ENCODE data around the gene RBFOX2. TPM values are rescaled to one million over a fixed set of nuclear protein-coding genes. Genes with fewer than 3 reads are reported as not detected.

RBFOX2 gene
- total RNA-seq, 1 donor from 2014 or later = 3.2 TPM

GRCh38 chr22:35841907-35842518, 186.6 kb downstream of the RBFOX2 start:
- DNase-seq (ENCODE audit: low spot score) = no peak
- H3K27me3 Mint-ChIP-seq (ENCODE audit: low read depth) = peaks cover 24% of the 10 kb centered on the region
- intact Hi-C loops (cut with micrococcal nuclease) = no loop called here
- no peak overlapping the region for H3K4me3 Mint-ChIP-seq (ENCODE audit: low read depth)
- no peaks in the 10 kb centered on the region for H3K9me3 Mint-ChIP-seq
- H3K36me3 Mint-ChIP-seq (ENCODE audit: low read depth) = no peaks in the 10 kb centered on the region
- H3K4me1 Mint-ChIP-seq (ENCODE audit: low read depth) = peaks cover 7% of the 10 kb centered on the region
- no peak overlapping the region for H3K27ac Mint-ChIP-seq

GRCh38 chr22:35840302-35840739, 188.3 kb downstream of the RBFOX2 start:
- Mint-ChIP-seq H3K27me3 (ENCODE audit: low read depth) (peaks cover 20% of the 10 kb centered on the region), H3K27ac (no peak overlapping the region), H3K4me3 (ENCODE audit: low read depth) (no peak overlapping the region), H3K9me3 (no peaks in the 10 kb centered on the region), H3K36me3 (ENCODE audit: low read depth) (no peaks in the 10 kb centered on the region), H3K4me1 (ENCODE audit: low read depth) (peaks cover 16% of the 10 kb centered on the region)
- intact Hi-C loops (cut with micrococcal nuclease) = no loop called here
- no peak for DNase-seq (ENCODE audit: low spot score)

DNA sequence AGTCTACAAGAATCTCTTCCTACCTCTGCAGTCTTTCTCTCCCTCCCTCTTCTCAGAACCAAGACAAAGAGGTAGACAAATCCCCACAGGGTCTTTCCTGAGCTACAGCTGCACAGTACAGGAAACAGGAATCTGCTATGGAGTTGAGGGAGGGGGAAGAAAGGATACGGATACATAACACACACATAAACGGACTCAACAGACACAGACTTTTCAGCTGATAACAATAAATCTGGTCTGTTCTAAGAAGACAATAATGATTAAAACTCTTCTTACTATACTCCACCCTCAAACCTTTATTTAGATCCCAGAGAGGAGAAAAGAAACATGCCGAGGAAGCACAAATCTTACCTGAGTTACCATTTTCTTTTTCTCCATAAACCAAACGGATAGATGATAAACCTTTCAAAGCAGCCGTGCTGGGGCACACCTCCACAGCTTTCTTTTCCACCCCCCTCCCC, 188.8 kb downstream of the RBFOX2 start:
- peaks cover 17% of the 10 kb centered on the region for H3K4me1 Mint-ChIP-seq (ENCODE audit: low read depth)
- H3K27ac Mint-ChIP-seq = no peak overlapping the region
- DNase-seq (ENCODE audit: low spot score) = no peak
- H3K36me3 Mint-ChIP-seq (ENCODE audit: low read depth) = no peaks in the 10 kb centered on the region
- H3K4me3 Mint-ChIP-seq (ENCODE audit: low read depth) = no peak overlapping the region
- no peaks in the 10 kb centered on the region for H3K9me3 Mint-ChIP-seq
- peaks cover 19% of the 10 kb centered on the region for H3K27me3 Mint-ChIP-seq (ENCODE audit: low read depth)
- intact Hi-C loops (cut with micrococcal nuclease) = no loop called here

DNA sequence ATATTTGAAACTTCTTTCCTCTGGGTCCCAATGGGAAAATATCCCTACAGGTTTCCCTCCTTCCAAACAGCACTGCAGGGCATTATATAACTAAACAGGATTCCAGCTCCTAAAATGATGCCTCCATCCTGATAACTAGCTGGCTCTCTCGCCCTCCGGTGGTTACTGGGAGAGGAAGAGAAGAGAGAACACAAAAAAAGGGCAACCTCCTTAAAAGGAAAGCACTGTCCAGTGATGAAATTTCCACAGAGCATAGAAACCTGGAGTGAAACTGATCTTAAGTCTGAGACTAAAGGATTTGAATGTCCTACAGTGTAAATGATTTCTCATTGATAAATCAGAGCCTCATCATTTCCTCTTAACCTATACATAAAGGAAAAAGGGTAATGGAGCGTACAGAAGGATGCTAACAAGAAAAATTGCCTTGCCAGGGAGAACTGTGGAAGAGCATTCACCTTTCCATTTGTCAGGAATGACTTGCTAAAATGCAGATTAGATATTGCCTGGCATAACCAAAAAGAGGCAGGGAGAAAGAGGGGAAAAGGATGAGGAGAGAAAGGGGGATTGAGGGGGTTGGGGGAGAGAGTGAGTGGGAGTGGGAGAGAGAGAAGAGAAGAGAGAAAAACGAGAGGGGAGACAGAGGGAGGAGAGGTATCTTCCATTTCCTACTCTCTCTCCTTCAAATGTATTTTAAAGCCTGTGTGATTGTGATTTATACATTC, 189.6 kb downstream of the RBFOX2 start:
- DNase-seq (ENCODE audit: low spot score) = no peak
- no peaks in the 10 kb centered on the region for H3K9me3 Mint-ChIP-seq
- no peak overlapping the region for H3K27ac Mint-ChIP-seq
- H3K4me1 Mint-ChIP-seq (ENCODE audit: low read depth) = peaks cover 17% of the 10 kb centered on the region
- intact Hi-C loops (cut with micrococcal nuclease) = no loop called here
- H3K27me3 Mint-ChIP-seq (ENCODE audit: low read depth) = peaks cover 23% of the 10 kb centered on the region
- H3K4me3 Mint-ChIP-seq (ENCODE audit: low read depth) = no peak overlapping the region
- H3K36me3 Mint-ChIP-seq (ENCODE audit: low read depth) = no peaks in the 10 kb centered on the region

GRCh38 chr22:35837101-35837727, 191.4 kb downstream of the RBFOX2 start:
- H3K27me3 Mint-ChIP-seq (ENCODE audit: low read depth) = peaks cover 26% of the 10 kb centered on the region
- H3K27ac Mint-ChIP-seq = no peak overlapping the region
- no peak overlapping the region for H3K4me3 Mint-ChIP-seq (ENCODE audit: low read depth)
- peaks cover 17% of the 10 kb centered on the region for H3K4me1 Mint-ChIP-seq (ENCODE audit: low read depth)
- DNase-seq (ENCODE audit: low spot score) = no peak
- H3K36me3 Mint-ChIP-seq (ENCODE audit: low read depth) = no peaks in the 10 kb centered on the region
- intact Hi-C loops (cut with micrococcal nuclease) = no loop called here
- no peaks in the 10 kb centered on the region for H3K9me3 Mint-ChIP-seq

GRCh38 chr22:35835998-35836691, 192.5 kb downstream of the RBFOX2 start:
- no peak for DNase-seq (ENCODE audit: low spot score)
- H3K27ac Mint-ChIP-seq = no peak overlapping the region
- H3K4me1 Mint-ChIP-seq (ENCODE audit: low read depth) = peaks cover 17% of the 10 kb centered on the region
- peaks cover 26% of the 10 kb centered on the region for H3K27me3 Mint-ChIP-seq (ENCODE audit: low read depth)
- intact Hi-C loops (cut with micrococcal nuclease) = no loop called here
- H3K9me3 Mint-ChIP-seq = no peaks in the 10 kb centered on the region
- no peak overlapping the region for H3K4me3 Mint-ChIP-seq (ENCODE audit: low read depth)
- no peaks in the 10 kb centered on the region for H3K36me3 Mint-ChIP-seq (ENCODE audit: low read depth)

GRCh38 chr22:35835267-35835997, 193.2 kb downstream of the RBFOX2 start:
- intact Hi-C loops (cut with micrococcal nuclease) = no loop called here
- no peak for DNase-seq (ENCODE audit: low spot score)
- no peaks in the 10 kb centered on the region for H3K9me3 Mint-ChIP-seq
- peaks cover 26% of the 10 kb centered on the region for H3K27me3 Mint-ChIP-seq (ENCODE audit: low read depth)
- H3K4me3 Mint-ChIP-seq (ENCODE audit: low read depth) = no peak overlapping the region
- H3K27ac Mint-ChIP-seq = no peak overlapping the region
- H3K36me3 Mint-ChIP-seq (ENCODE audit: low read depth) = no peaks in the 10 kb centered on the region
- peaks cover 17% of the 10 kb centered on the region for H3K4me1 Mint-ChIP-seq (ENCODE audit: low read depth)

GRCh38 chr22:35834061-35834460, 194.6 kb downstream of the RBFOX2 start:
- Mint-ChIP-seq H3K27ac (no peak overlapping the region), H3K9me3 (no peaks in the 10 kb centered on the region), H3K36me3 (ENCODE audit: low read depth) (no peaks in the 10 kb centered on the region), H3K27me3 (ENCODE audit: low read depth) (peaks cover 16% of the 10 kb centered on the region), H3K4me3 (ENCODE audit: low read depth) (no peak overlapping the region), H3K4me1 (ENCODE audit: low read depth) (peaks cover 12% of the 10 kb centered on the region)
- intact Hi-C loops (cut with micrococcal nuclease) = no loop called here
- no peak for DNase-seq (ENCODE audit: low spot score)

GRCh38 chr22:35830305-35830704, 198.3 kb downstream of the RBFOX2 start:
- H3K36me3 Mint-ChIP-seq (ENCODE audit: low read depth) = no peaks in the 10 kb centered on the region
- no peak for DNase-seq (ENCODE audit: low spot score)
- peaks cover under 1% of the 10 kb centered on the region for H3K4me1 Mint-ChIP-seq (ENCODE audit: low read depth)
- H3K27me3 Mint-ChIP-seq (ENCODE audit: low read depth) = peaks cover 12% of the 10 kb centered on the region
- H3K27ac Mint-ChIP-seq = no peak overlapping the region
- no peak overlapping the region for H3K4me3 Mint-ChIP-seq (ENCODE audit: low read depth)
- intact Hi-C loops (cut with micrococcal nuclease) = no loop called here
- H3K9me3 Mint-ChIP-seq = no peaks in the 10 kb centered on the region

- intact Hi-C loops (cut with micrococcal nuclease) = no loop called here
- DNase-seq (ENCODE audit: low spot score) = no peak
- no peaks in the 10 kb centered on the region for H3K27me3 Mint-ChIP-seq (ENCODE audit: low read depth)
- no peak overlapping the region for H3K4me3 Mint-ChIP-seq (ENCODE audit: low read depth)
- H3K27ac Mint-ChIP-seq = no peak overlapping the region
- H3K36me3 Mint-ChIP-seq (ENCODE audit: low read depth) = no peaks in the 10 kb centered on the region
- H3K9me3 Mint-ChIP-seq = no peaks in the 10 kb centered on the region
- H3K4me1 Mint-ChIP-seq (ENCODE audit: low read depth) = peaks cover 2% of the 10 kb centered on the region
These were observed 204.4 kb downstream of the RBFOX2 start for GRCh38 chr22:35824256-35824655.

DNA sequence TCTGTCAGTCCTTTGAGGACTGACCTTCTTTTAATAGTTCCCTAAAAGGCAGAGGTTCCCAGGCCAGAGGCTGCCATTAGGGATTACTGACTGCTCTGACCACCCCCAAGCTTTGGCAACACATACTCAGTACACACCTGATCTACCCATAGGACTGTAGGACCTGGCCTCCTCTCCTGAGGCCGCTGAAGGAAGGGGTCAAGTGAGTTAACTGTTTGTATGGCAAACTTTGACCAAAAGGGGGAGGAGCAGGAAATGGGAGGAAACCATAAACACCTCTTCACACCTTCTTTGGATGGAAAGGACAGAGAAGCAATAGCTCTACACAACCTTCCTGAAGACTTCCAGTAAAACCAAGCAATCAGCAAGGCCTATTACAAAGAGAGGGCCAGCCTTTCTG, 207.0 kb downstream of the RBFOX2 start:
- Mint-ChIP-seq H3K4me1 (ENCODE audit: low read depth) (peaks cover 2% of the 10 kb centered on the region), H3K36me3 (ENCODE audit: low read depth) (no peaks in the 10 kb centered on the region), H3K27ac (no peak overlapping the region), H3K27me3 (ENCODE audit: low read depth) (no peaks in the 10 kb centered on the region), H3K9me3 (no peaks in the 10 kb centered on the region), H3K4me3 (ENCODE audit: low read depth) (no peak overlapping the region)
- no peak for DNase-seq (ENCODE audit: low spot score)
- intact Hi-C loops (cut with micrococcal nuclease) = no loop called here

GRCh38 chr22:35819421-35819820, 209.2 kb downstream of the RBFOX2 start:
- Mint-ChIP-seq H3K27ac (no peak overlapping the region), H3K4me1 (ENCODE audit: low read depth) (peaks cover 2% of the 10 kb centered on the region), H3K36me3 (ENCODE audit: low read depth) (no peaks in the 10 kb centered on the region), H3K9me3 (no peaks in the 10 kb centered on the region), H3K4me3 (ENCODE audit: low read depth) (no peak overlapping the region), H3K27me3 (ENCODE audit: low read depth) (no peaks in the 10 kb centered on the region)
- intact Hi-C loops (cut with micrococcal nuclease) = no loop called here
- no peak for DNase-seq (ENCODE audit: low spot score)
